ENCODE results near the gene TRABD2B. TPM values are rescaled to one million over a fixed set of nuclear protein-coding genes. Genes with fewer than 3 reads are reported as not detected.

Gene TRABD2B
- total RNA-seq, 2 experiments from 2014 or later, result not detected

DNA sequence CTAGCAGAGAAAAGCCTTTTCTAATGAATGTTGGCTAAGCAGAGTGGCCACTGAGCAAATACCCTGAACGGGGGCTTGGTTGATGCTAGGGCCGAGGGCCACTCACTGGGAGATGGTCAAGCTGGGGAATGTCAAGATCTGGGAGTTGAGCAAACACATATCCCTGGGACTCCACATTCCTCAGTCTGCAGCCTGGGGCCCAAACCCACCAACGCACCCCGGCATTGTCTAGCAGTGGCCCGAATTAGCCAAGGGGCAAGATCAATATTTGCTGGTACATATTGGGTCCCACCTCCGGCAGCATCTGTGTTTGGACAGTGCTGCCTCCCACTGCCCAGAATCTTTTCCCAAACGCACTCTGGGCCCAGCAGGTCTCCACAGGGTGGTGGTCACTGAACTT lies 144.1 kb downstream of the TRABD2B start:
- ATAC-seq (no peak), DNase-seq (no peak)
- Mint-ChIP-seq H3K9me3 (ENCODE audit: insufficient read depth) (no peaks in the 10 kb centered on the region), H3K4me1 (ENCODE audit: low read depth) (no peaks in the 10 kb centered on the region), H3K4me3 (no peak overlapping the region), H3K27ac (no peak overlapping the region), H3K36me3 (ENCODE audit: low read depth) (no peaks in the 10 kb centered on the region), H3K27me3 (ENCODE audit: low read depth) (peaks cover 8% of the 10 kb centered on the region)
- POLR2A ChIA-PET, result no interaction called here
- CTCF ChIA-PET, result no interaction called here

DNA sequence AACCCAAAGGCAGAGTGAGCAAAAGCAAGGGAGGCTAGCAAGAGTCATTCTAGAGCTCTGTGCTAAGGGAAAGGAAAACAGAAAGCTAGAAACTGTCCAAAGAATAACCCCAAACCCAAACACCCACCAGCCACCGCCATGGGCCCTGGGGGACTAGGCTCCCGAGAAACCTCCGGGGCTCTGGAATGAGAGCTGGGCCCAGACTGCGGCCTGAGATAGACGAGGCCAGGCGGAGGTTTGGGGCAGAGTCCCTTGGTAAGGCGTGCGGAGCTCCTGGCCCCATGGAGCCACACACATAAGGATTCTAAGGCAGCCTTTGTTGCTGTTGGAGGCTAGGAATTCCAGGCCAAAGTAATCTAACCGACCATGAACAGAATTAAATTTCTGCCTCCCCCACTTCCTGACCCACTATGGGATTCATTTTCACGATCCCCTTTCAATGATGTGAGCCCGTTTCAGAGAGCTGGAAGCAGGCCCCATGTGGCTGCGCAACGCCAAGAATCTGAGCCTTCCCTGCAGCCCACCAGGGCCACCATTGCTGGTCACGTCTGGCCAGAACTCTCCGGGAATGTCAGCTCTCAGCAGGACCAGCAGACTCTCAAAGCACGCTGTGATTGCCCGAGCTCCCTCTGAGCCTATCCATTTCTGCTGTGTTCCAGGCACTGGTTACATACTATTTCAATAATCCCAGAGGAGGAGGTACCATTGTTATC lies 145.0 kb downstream of the TRABD2B start:
- Mint-ChIP-seq H3K36me3 (ENCODE audit: low read depth) (no peaks in the 10 kb centered on the region), H3K27me3 (ENCODE audit: low read depth) (peaks cover 8% of the 10 kb centered on the region), H3K9me3 (ENCODE audit: insufficient read depth) (no peaks in the 10 kb centered on the region), H3K4me3 (no peak overlapping the region), H3K4me1 (ENCODE audit: low read depth) (no peaks in the 10 kb centered on the region), H3K27ac (no peak overlapping the region)
- POLR2A ChIA-PET, result no interaction called here
- DNase-seq (no peak), ATAC-seq (no peak)
- CTCF ChIA-PET, result no interaction called here

DNA sequence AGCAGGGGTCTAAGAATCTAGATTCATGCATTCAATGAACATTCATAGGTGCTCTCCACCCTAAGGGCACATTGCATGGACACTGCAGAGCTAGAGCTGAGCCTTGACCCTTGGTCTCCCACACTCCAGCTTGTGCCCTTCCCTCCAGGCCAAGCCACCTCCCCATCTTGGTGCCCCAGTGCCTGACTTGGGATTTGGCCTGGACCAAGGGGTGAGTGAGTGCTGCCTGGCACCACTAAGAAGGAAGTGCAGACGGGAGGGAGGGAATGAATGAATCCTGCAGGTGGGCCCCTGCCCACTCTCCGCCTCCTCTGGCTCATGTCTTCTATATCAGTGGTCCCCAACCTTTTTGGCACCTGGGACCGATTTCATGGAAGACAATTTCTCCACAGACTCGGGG lies 146.7 kb downstream of the TRABD2B start:
- H3K27me3 Mint-ChIP-seq (ENCODE audit: low read depth), result peaks cover 7% of the 10 kb centered on the region
- H3K36me3 Mint-ChIP-seq (ENCODE audit: low read depth), result no peaks in the 10 kb centered on the region
- DNase-seq, result no peak
- H3K27ac Mint-ChIP-seq, result no peak overlapping the region
- H3K9me3 Mint-ChIP-seq (ENCODE audit: insufficient read depth), result no peaks in the 10 kb centered on the region
- POLR2A ChIA-PET, result no interaction called here
- CTCF ChIA-PET, result no interaction called here
- ATAC-seq, result no peak
- H3K4me1 Mint-ChIP-seq (ENCODE audit: low read depth), result no peaks in the 10 kb centered on the region
- no peak overlapping the region for H3K4me3 Mint-ChIP-seq

DNA sequence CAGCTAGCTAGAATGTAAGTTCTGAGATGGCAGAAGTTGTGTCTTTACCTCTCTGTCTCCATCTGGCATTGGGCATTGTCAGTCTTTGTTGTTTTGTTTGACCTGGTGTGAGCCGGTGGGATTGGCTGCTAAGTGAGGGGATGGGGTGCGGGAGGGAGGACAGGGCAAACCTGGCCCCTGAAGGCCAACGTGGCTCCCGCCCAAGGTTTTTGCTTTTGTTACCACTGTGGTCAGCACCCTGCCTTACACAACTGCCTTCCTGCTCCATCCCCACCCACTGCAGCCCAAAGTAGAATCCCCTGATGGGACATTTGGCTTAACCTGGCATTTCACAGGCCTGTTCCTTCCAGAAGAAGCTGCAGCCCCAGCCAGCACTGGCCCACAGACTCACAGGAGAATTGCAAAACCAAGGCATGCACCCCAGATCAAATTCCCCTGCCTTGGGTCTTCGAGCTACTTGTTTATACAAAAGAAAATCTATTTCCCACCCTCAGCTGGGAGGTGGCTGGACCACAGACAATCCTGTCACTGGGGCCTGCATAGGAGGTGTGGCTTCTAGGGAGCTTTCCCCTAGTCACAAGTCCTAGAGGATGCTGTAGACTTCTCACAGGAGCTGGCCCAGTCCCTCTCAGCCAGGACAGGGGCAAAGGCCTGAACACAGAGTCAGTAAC lies 147.5 kb downstream of the TRABD2B start:
- H3K27me3 Mint-ChIP-seq (ENCODE audit: low read depth), result peaks cover 9% of the 10 kb centered on the region
- no peaks in the 10 kb centered on the region for H3K9me3 Mint-ChIP-seq (ENCODE audit: insufficient read depth)
- ChIA-PET CTCF (no interaction called here), POLR2A (no interaction called here)
- ATAC-seq (no peak), DNase-seq (no peak)
- no peaks in the 10 kb centered on the region for H3K36me3 Mint-ChIP-seq (ENCODE audit: low read depth)
- no peak overlapping the region for H3K4me3 Mint-ChIP-seq
- no peak overlapping the region for H3K27ac Mint-ChIP-seq
- no peaks in the 10 kb centered on the region for H3K4me1 Mint-ChIP-seq (ENCODE audit: low read depth)

DNA sequence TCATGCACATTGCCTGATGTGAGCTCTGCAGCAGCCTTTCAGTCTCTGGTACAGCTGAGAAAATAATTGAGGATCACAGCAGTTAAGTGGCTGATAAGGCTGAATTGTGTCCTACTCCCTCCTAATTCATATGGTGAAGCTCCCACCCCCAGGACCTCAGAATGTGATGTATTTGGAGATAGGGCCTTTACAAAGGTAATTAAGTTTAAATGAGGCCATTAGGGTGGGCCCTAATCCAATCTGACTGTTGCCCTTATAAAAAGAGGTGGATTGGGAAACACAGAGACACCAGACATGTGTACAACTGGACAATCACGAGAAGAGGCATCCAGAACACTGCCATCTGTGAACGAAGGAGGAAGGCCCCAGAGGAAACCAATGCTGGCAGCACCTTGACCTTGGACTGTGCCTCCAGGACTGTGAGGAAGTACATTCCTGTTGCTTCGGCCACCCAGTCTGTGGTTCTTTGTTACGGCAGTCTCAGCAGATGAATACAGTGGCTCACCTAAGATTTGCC lies 148.1 kb downstream of the TRABD2B start:
- Mint-ChIP-seq H3K4me3 (no peak overlapping the region), H3K36me3 (ENCODE audit: low read depth) (no peaks in the 10 kb centered on the region), H3K27me3 (ENCODE audit: low read depth) (peaks cover 9% of the 10 kb centered on the region), H3K9me3 (ENCODE audit: insufficient read depth) (no peaks in the 10 kb centered on the region), H3K27ac (no peak overlapping the region), H3K4me1 (ENCODE audit: low read depth) (no peaks in the 10 kb centered on the region)
- ATAC-seq, result no peak
- POLR2A ChIA-PET, result no interaction called here
- DNase-seq, result no peak
- CTCF ChIA-PET, result no interaction called here

DNA sequence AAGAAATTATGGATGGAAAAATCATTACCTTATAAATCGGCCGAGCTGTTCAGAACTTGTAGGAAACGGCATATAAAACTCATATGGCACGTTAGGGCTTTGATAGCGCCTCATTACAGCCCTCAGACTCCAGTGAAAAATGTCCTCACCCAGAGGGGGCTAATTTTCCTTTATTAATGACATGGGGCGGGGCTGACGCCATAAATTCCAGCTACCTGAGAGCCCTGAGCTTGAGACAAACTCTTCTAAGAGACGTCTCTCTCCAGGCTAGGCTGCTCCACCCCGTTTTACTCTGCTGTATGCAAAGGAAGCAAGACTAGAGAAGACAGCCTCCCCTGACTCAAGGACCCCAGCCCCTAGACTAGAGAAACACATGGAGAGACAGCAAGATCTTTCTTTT lies 149.4 kb downstream of the TRABD2B start:
- H3K36me3 Mint-ChIP-seq (ENCODE audit: low read depth), result no peaks in the 10 kb centered on the region
- ChIA-PET POLR2A (no interaction called here), CTCF (no interaction called here)
- no peaks in the 10 kb centered on the region for H3K9me3 Mint-ChIP-seq (ENCODE audit: insufficient read depth)
- DNase-seq (no peak), ATAC-seq (no peak)
- H3K4me1 Mint-ChIP-seq (ENCODE audit: low read depth), result no peaks in the 10 kb centered on the region
- peaks cover 13% of the 10 kb centered on the region for H3K27me3 Mint-ChIP-seq (ENCODE audit: low read depth)
- no peak overlapping the region for H3K4me3 Mint-ChIP-seq
- H3K27ac Mint-ChIP-seq, result no peak overlapping the region

DNA sequence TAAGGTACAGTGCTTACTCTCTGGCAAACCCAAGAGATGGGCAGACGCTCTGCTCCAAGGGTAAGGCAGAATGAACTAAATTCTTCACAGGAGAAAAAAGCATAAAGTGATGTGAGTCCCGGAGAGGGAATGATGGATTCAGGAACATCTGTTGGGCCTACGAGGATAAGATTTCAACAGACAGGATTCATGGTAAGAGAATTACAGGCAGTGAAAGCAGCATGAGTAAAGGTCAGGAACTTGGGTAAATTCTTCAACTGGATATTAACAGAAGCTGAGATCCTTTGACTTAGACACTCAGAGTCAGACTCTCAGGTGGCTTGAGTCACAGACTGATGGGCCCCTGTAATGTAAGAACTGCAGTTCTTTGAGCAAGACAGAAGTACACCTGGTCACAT lies 152.6 kb downstream of the TRABD2B start:
- no peak overlapping the region for H3K27ac Mint-ChIP-seq
- ChIA-PET POLR2A (no interaction called here), CTCF (no interaction called here)
- H3K9me3 Mint-ChIP-seq (ENCODE audit: insufficient read depth), result no peaks in the 10 kb centered on the region
- H3K4me1 Mint-ChIP-seq (ENCODE audit: low read depth), result no peaks in the 10 kb centered on the region
- ATAC-seq, result no peak
- DNase-seq, result no peak
- H3K36me3 Mint-ChIP-seq (ENCODE audit: low read depth), result no peaks in the 10 kb centered on the region
- peaks cover 16% of the 10 kb centered on the region for H3K27me3 Mint-ChIP-seq (ENCODE audit: low read depth)
- no peak overlapping the region for H3K4me3 Mint-ChIP-seq

DNA sequence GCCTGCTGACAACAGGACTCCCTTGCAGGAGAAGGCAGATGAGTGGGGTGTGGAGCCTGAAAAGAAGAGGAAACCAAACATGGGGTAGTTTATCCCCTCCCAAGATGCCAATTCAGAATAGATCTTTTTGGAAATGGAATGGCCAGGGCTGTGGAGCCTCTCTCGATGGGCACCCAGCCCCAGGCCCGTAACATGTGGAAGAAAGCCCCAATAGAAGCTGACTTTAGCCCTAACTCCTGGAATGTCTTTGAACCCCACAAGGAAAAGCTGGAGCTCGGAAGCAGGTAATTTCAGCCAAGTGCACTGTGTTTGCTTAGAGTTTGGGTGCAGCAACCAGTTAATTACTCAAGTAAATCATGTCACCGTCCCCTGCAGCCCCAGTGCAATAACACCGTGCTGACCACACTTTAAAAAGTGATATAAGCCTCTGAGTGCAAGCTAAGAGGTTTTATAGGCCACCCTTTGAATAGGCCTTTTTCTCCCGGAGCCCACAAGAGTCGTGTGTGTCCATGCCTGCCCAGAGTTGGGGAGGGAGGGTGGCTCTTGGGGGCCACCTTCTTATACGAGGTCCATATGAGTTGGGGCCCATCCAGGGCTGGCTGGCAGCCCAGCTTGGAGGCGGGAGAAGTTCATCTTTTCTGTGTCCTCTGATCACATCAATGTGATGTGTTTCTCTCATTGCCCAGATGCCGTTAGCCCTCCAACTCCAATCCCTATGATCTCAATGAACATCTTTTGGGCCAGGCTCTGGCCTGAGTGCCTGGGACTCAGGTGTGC lies 153.2 kb downstream of the TRABD2B start:
- no peak for ATAC-seq
- Mint-ChIP-seq H3K4me3 (no peak overlapping the region), H3K4me1 (ENCODE audit: low read depth) (no peaks in the 10 kb centered on the region), H3K27ac (no peak overlapping the region), H3K27me3 (ENCODE audit: low read depth) (peaks cover 16% of the 10 kb centered on the region), H3K9me3 (ENCODE audit: insufficient read depth) (no peaks in the 10 kb centered on the region), H3K36me3 (ENCODE audit: low read depth) (no peaks in the 10 kb centered on the region)
- CTCF ChIA-PET, result no interaction called here
- POLR2A ChIA-PET, result no interaction called here
- no peak for DNase-seq

DNA sequence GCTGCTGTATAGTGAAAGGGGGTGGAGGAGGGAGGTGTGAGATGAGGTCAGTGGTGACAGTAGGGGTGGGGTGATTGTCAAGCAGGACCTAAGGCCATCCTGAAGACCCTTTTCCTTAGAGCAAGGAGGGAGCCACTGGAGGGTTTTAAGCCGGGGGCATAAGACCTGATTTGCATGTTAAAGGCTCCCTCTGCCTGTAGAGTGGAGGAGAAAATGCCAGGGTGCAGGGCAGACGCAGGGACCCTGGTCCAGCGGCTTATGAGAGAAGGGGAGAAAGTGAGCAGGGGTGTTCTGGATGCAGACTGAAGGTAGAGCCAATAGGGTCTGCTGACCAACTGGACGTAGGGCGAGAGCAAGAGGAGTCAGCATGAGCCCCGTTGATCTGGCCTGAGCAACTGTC lies 154.1 kb downstream of the TRABD2B start:
- Mint-ChIP-seq H3K4me1 (ENCODE audit: low read depth) (no peaks in the 10 kb centered on the region), H3K27me3 (ENCODE audit: low read depth) (peaks cover 16% of the 10 kb centered on the region), H3K36me3 (ENCODE audit: low read depth) (no peaks in the 10 kb centered on the region), H3K4me3 (no peak overlapping the region), H3K27ac (no peak overlapping the region), H3K9me3 (ENCODE audit: insufficient read depth) (no peaks in the 10 kb centered on the region)
- ATAC-seq (no peak), DNase-seq (no peak)
- ChIA-PET CTCF (no interaction called here), POLR2A (no interaction called here)

DNA sequence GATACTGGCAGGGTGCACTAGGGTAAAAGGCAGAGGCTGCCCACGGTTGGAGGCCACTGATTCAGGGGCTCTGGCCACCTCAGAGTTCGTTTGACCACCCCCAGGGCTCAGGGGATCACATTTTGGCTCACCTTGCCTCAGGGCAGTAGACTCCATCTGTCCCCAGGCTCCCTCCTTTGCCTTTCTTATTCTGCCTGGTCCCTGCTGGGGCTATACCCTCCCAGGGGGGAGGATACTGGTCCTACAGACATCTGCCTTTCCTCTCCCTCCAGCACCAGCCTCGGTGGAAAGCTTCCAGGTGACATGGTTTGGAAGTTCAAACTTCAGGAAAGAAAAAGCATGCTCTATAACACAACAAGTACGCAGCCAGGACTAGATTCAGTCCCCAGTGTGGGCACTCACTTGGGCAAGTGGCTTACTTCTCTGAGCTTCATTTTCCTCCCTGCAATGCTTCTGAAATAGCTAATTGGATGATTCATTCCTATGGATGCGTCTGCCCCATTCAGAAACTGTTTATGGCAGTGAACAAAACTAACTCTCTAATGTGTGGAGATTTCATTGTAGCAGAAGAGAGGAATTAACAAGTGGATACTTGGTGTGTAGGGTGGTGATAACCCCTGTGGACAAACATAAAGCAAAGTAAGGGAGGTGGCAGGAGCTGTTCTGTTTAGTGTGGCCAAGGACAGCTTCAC lies 154.8 kb downstream of the TRABD2B start:
- ChIA-PET POLR2A (no interaction called here), CTCF (no interaction called here)
- no peak overlapping the region for H3K4me3 Mint-ChIP-seq
- H3K4me1 Mint-ChIP-seq (ENCODE audit: low read depth), result no peaks in the 10 kb centered on the region
- H3K27me3 Mint-ChIP-seq (ENCODE audit: low read depth), result peaks cover 16% of the 10 kb centered on the region
- no peaks in the 10 kb centered on the region for H3K9me3 Mint-ChIP-seq (ENCODE audit: insufficient read depth)
- no peak overlapping the region for H3K27ac Mint-ChIP-seq
- no peak for ATAC-seq
- DNase-seq, result no peak
- H3K36me3 Mint-ChIP-seq (ENCODE audit: low read depth), result no peaks in the 10 kb centered on the region

DNA sequence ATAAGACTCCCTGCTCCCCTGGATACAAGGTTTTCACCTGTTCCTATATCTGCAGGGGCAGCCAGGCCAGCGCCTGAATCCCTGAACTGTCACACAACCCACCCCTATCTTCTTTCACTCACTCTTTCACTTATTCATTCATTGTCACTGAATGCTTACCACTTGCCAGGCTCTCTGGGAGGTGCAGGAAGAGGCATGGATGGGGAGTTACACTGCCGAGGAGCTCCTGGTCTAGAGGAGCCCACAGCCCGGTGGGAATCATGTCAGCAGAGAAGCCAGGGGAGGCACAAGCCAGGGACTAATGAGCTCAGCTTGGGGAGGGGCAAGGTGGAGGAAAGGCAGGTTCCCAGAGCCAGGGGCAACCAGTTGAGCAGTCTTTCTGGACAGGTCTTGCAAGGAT lies 155.8 kb downstream of the TRABD2B start:
- Mint-ChIP-seq H3K9me3 (ENCODE audit: insufficient read depth) (no peaks in the 10 kb centered on the region), H3K4me1 (ENCODE audit: low read depth) (no peaks in the 10 kb centered on the region), H3K27me3 (ENCODE audit: low read depth) (peaks cover 15% of the 10 kb centered on the region), H3K4me3 (no peak overlapping the region), H3K36me3 (ENCODE audit: low read depth) (no peaks in the 10 kb centered on the region), H3K27ac (no peak overlapping the region)
- DNase-seq, result no peak
- CTCF ChIA-PET, result no interaction called here
- POLR2A ChIA-PET, result no interaction called here
- ATAC-seq, result no peak
